GM21447 (cell line): ENCODE data around the gene CTAGE9.
"Not testable (repeated sequence)": the region's sequence is repeated elsewhere in the genome, so short reads cannot be mapped to it uniquely, and the experiment has no call there.

Experiments used
- ATAC-seq: cut with Tn5 transposase; IDR thresholded peaks from one replicate; pipeline ENCODE4 v1.9.1; 2021; ENCODE audit not compliant: unreplicated experiment

Gene CTAGE9

GRCh38 chr6:131710917-131711316 is at the start of gene CTAGE9:
CTAGE9 (minus strand) TSS chr6:131711017; CDS start chr6:131711017, 0 bp downstream.
- ATAC-seq: not testable (repeated sequence)

- no peak for ATAC-seq
These were observed 48.1 kb upstream of the CTAGE9 start for GRCh38 chr6:131758920-131759319.

- no peak for ATAC-seq
These were observed 45.2 kb upstream of the CTAGE9 start for GRCh38 chr6:131756039-131756438.

GRCh38 chr6:131755597-131755996 is 44.8 kb upstream of the CTAGE9 start:
- ATAC-seq: no peak

- no peak for ATAC-seq
These were observed 44.1 kb upstream of the CTAGE9 start for GRCh38 chr6:131754715-131755567.

- ATAC-seq: no peak
These were observed 43.3 kb upstream of the CTAGE9 start for GRCh38 chr6:131754088-131754487.

- ATAC-seq: not testable (repeated sequence)
These were observed 40.3 kb upstream of the CTAGE9 start for GRCh38 chr6:131751012-131751715.

- no peak for ATAC-seq
These were observed 38.2 kb upstream of the CTAGE9 start for GRCh38 chr6:131749023-131749422.

- ATAC-seq: no peak
These were observed 37.1 kb upstream of the CTAGE9 start for GRCh38 chr6:131747821-131748353.

- ATAC-seq: no peak
These were observed 34.7 kb upstream of the CTAGE9 start for GRCh38 chr6:131745476-131745875.

- ATAC-seq: no peak
These were observed 33.8 kb upstream of the CTAGE9 start for GRCh38 chr6:131744432-131745287.

- ATAC-seq: no peak
These were observed 31.0 kb upstream of the CTAGE9 start for GRCh38 chr6:131741688-131742393.

GRCh38 chr6:131740161-131740560 is 29.3 kb upstream of the CTAGE9 start:
- ATAC-seq: no peak

GRCh38 chr6:131739136-131739535 is 28.3 kb upstream of the CTAGE9 start:
- ATAC-seq: no peak

GRCh38 chr6:131736811-131737210 is 26.0 kb upstream of the CTAGE9 start:
- no peak for ATAC-seq

GRCh38 chr6:131736003-131736596 is 25.3 kb upstream of the CTAGE9 start:
- no peak for ATAC-seq

- no peak for ATAC-seq
These were observed 22.7 kb upstream of the CTAGE9 start for GRCh38 chr6:131733376-131734016.

- no peak for ATAC-seq
These were observed 20.4 kb upstream of the CTAGE9 start for GRCh38 chr6:131731224-131731623.

GRCh38 chr6:131730264-131730663 is 19.4 kb upstream of the CTAGE9 start:
- ATAC-seq: no peak
